ENCODE data around the gene GPRC5D. TPM values are rescaled to one million over a fixed set of nuclear protein-coding genes. Genes with fewer than 3 reads are reported as not detected.
A peak's percentile ranks its signal among the peaks of the same experiment; 100 is the strongest.

GPRC5D gene
- total RNA-seq, 1 experiment from 2014 or later = 0.33 TPM

DNA sequence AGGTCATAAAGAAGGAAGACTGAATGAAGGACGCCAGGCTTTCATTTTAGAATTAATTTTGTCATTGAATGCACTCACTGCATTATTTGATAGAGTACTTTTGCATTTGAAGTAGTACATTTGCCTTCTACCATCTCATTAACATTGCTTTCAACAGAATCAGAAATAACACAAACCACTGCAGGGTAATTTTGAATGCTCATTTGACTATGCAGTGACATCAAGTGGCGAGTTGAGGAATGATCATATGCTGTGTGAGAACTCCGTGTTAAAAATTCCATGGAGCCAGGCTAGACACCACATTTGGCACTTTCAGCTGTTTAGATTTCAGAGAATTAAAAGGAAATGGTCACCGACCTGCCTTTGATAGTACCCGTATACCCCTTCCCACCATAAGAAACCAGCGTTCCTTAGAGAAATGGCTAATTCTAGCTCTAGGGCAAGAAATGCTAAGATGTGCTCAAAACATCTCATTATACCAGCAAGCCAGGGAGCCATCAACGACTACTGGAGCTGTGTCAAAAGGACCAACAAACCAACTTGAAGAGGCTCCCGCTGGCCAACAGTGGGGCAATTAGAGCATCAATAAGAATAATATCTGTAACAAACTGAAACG is 31.6 kb upstream of the GPRC5D start:
- Mint-ChIP-seq H3K27me3 (ENCODE audit: low read depth) (no peaks in the 10 kb centered on the region), H3K4me1 (peaks cover 18% of the 10 kb centered on the region), H3K27ac (0 out of 2 replicates have a peak overlapping the region, but pooled peaks have one; percentile 19), H3K9me3 (no peaks in the 10 kb centered on the region), H3K4me3 (no peak overlapping the region), H3K36me3 (peaks cover 35% of the 10 kb centered on the region)
- POLR2A ChIA-PET = no interaction called here
- CTCF ChIA-PET = interaction anchor here (0.6 to 4.2 kb wide), 7 partner anchors 8 to 228 kb away, joined by 3 to 17 read pairs (median 5); no protein-coding TSS in a partner anchor
- TF ChIP-seq, protein P1, sequence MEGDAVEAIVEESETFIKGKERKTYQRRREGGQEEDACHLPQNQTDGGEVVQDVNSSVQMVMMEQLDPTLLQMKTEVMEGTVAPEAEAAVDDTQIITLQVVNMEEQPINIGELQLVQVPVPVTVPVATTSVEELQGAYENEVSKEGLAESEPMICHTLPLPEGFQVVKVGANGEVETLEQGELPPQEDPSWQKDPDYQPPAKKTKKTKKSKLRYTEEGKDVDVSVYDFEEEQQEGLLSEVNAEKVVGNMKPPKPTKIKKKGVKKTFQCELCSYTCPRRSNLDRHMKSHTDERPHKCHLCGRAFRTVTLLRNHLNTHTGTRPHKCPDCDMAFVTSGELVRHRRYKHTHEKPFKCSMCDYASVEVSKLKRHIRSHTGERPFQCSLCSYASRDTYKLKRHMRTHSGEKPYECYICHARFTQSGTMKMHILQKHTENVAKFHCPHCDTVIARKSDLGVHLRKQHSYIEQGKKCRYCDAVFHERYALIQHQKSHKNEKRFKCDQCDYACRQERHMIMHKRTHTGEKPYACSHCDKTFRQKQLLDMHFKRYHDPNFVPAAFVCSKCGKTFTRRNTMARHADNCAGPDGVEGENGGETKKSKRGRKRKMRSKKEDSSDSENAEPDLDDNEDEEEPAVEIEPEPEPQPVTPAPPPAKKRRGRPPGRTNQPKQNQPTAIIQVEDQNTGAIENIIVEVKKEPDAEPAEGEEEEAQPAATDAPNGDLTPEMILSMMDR (IDR thresholded peaks at IDR 0.05) = no peak
- TF ChIP-seq, protein P2, sequence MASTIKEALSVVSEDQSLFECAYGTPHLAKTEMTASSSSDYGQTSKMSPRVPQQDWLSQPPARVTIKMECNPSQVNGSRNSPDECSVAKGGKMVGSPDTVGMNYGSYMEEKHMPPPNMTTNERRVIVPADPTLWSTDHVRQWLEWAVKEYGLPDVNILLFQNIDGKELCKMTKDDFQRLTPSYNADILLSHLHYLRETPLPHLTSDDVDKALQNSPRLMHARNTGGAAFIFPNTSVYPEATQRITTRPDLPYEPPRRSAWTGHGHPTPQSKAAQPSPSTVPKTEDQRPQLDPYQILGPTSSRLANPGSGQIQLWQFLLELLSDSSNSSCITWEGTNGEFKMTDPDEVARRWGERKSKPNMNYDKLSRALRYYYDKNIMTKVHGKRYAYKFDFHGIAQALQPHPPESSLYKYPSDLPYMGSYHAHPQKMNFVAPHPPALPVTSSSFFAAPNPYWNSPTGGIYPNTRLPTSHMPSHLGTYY (CRISPR knock-in tag; IDR thresholded peaks at IDR 0.05) = no peak
- no peak for TF ChIP-seq ZNF121 (CRISPR knock-in tag; IDR thresholded peaks at IDR 0.05)
- TF ChIP-seq SMAD3 (CRISPR knock-in tag; IDR thresholded peaks at IDR 0.05; ENCODE audit: borderline replicate concordance) = no peak
- no peak for TF ChIP-seq ETV6 (CRISPR knock-in tag; IDR thresholded peaks at IDR 0.05)
- TF ChIP-seq, protein P3, sequence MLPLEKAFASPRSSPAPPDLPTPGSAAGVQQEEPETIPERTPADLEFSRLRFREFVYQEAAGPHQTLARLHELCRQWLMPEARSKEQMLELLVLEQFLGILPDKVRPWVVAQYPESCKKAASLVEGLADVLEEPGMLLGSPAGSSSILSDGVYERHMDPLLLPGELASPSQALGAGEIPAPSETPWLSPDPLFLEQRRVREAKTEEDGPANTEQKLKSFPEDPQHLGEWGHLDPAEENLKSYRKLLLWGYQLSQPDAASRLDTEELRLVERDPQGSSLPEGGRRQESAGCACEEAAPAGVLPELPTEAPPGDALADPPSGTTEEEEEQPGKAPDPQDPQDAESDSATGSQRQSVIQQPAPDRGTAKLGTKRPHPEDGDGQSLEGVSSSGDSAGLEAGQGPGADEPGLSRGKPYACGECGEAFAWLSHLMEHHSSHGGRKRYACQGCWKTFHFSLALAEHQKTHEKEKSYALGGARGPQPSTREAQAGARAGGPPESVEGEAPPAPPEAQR (CRISPR knock-in tag; IDR thresholded peaks at IDR 0.05) = no peak
- no peak for TF ChIP-seq ZNF232 (CRISPR knock-in tag; IDR thresholded peaks at IDR 0.05)
- no peak for TF ChIP-seq TP53 (CRISPR knock-in tag; IDR thresholded peaks at IDR 0.05)
- no peak for TF ChIP-seq ZNF263 (CRISPR knock-in tag; IDR thresholded peaks at IDR 0.05; ENCODE audit: low read depth)
- no peak for TF ChIP-seq SMAD4 (CRISPR knock-in tag; IDR thresholded peaks at IDR 0.05)
- TF ChIP-seq, protein P4, sequence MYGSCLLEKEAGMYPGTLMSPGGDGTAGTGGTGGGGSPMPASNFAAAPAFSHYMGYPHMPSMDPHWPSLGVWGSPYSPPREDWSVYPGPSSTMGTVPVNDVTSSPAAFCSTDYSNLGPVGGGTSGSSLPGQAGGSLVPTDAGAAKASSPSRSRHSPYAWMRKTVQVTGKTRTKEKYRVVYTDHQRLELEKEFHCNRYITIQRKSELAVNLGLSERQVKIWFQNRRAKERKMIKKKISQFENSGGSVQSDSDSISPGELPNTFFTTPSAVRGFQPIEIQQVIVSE (CRISPR knock-in tag; IDR thresholded peaks at IDR 0.05; ENCODE audit: borderline replicate concordance) = no peak
- TF ChIP-seq ZNF423 (CRISPR knock-in tag; IDR thresholded peaks at IDR 0.05) = no peak
- TF ChIP-seq NFYB (CRISPR knock-in tag; conservative IDR thresholded peaks at IDR 0.05; ENCODE audit: low read depth) = no peak
- TF ChIP-seq NR1H2 (CRISPR knock-in tag; IDR thresholded peaks at IDR 0.05) = no peak
- TF ChIP-seq ZNF396 (CRISPR knock-in tag; IDR thresholded peaks at IDR 0.05; ENCODE audit: borderline replicate concordance) = no peak
- no peak for TF ChIP-seq SOX15 (CRISPR knock-in tag; IDR thresholded peaks at IDR 0.05)
- DNase-seq (ENCODE audit: low spot score) (no peak), ATAC-seq (no peak)

DNA sequence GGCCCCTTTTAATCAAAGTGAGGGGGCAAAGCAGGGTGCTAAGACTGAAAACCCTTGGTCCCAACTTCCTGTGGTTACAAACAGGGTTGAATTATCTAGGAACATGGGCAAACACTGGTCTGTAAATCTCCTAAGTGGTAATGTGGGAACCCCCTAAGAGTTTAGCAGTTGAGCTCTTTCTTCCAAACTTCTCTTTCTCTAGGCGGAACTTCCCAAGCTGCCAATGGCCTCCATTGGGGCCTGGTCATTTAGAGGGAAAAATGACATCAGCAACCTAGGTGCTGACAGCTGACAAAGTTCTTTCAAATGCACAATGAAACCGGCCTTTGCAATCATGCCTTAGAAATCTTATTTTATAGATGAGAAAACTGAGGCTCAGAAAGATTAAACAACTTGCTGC is 30.4 kb upstream of the GPRC5D start:
- peaks cover 18% of the 10 kb centered on the region for H3K4me1 Mint-ChIP-seq

More for the DNA sequence above, 30.4 kb upstream of the GPRC5D start:
- no peak overlapping the region for H3K4me3 Mint-ChIP-seq
- DNase-seq (ENCODE audit: low spot score) = no peak
- H3K27ac Mint-ChIP-seq = no peak overlapping the region
- H3K9me3 Mint-ChIP-seq = no peaks in the 10 kb centered on the region
- ATAC-seq = no peak
- H3K36me3 Mint-ChIP-seq = peaks cover 30% of the 10 kb centered on the region
- TF ChIP-seq JUN (CRISPR knock-in tag; IDR thresholded peaks at IDR 0.05) = no peak
- TF ChIP-seq, protein P5, sequence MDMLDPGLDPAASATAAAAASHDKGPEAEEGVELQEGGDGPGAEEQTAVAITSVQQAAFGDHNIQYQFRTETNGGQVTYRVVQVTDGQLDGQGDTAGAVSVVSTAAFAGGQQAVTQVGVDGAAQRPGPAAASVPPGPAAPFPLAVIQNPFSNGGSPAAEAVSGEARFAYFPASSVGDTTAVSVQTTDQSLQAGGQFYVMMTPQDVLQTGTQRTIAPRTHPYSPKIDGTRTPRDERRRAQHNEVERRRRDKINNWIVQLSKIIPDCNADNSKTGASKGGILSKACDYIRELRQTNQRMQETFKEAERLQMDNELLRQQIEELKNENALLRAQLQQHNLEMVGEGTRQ (CRISPR knock-in tag; IDR thresholded peaks at IDR 0.05) = no peak
- TF ChIP-seq, protein P6, sequence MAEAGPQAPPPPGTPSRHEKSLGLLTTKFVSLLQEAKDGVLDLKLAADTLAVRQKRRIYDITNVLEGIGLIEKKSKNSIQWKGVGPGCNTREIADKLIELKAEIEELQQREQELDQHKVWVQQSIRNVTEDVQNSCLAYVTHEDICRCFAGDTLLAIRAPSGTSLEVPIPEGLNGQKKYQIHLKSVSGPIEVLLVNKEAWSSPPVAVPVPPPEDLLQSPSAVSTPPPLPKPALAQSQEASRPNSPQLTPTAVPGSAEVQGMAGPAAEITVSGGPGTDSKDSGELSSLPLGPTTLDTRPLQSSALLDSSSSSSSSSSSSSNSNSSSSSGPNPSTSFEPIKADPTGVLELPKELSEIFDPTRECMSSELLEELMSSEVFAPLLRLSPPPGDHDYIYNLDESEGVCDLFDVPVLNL (CRISPR knock-in tag; IDR thresholded peaks at IDR 0.05; ENCODE audit: borderline replicate concordance, low read depth) = no peak
- no peak for TF ChIP-seq NFE2L1 (CRISPR knock-in tag; IDR thresholded peaks at IDR 0.05)
- POLR2A ChIA-PET = interaction anchor here (0.6 kb wide), 1 partner anchor 120 kb away, joined by 3 read pairs; no protein-coding TSS in a partner anchor
- CTCF ChIA-PET = interaction anchor here (0.6 to 4.2 kb wide), 6 partner anchors 12 to 230 kb away, joined by 3 to 17 read pairs (median 4); no protein-coding TSS in a partner anchor
- H3K27me3 Mint-ChIP-seq (ENCODE audit: low read depth) = no peaks in the 10 kb centered on the region

All from WTC11 (cell line).